B cell (primary cell): ENCODE measurements around the gene DHRS4.

Experiments used
- EZH2 ChIP-seq: IDR thresholded peaks from 2 replicates; pipeline ENCODE4 v1.6.1; 2012; ENCODE audit warnings: borderline replicate concordance, low read depth, mild to moderate bottlenecking, moderate library complexity, low read length; ENCODE audit not compliant: insufficient read depth, poor library complexity, severe bottlenecking
- TF ChIP-seq, protein P1 (sequence below): fragments of 200-600 bp; IDR thresholded peaks from one replicate; pipeline ENCODE4 v1.8.0; 2022; ENCODE audit warnings: antibody characterized with exemption, mild to moderate bottlenecking

- TF ChIP-seq, protein P1, sequence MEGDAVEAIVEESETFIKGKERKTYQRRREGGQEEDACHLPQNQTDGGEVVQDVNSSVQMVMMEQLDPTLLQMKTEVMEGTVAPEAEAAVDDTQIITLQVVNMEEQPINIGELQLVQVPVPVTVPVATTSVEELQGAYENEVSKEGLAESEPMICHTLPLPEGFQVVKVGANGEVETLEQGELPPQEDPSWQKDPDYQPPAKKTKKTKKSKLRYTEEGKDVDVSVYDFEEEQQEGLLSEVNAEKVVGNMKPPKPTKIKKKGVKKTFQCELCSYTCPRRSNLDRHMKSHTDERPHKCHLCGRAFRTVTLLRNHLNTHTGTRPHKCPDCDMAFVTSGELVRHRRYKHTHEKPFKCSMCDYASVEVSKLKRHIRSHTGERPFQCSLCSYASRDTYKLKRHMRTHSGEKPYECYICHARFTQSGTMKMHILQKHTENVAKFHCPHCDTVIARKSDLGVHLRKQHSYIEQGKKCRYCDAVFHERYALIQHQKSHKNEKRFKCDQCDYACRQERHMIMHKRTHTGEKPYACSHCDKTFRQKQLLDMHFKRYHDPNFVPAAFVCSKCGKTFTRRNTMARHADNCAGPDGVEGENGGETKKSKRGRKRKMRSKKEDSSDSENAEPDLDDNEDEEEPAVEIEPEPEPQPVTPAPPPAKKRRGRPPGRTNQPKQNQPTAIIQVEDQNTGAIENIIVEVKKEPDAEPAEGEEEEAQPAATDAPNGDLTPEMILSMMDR: no peak
- TF ChIP-seq EZH2: no peak
Observed at GRCh38 chr14:23933108-23933741, 20.3 kb upstream of the DHRS4 start.
